ENCODE measurements around the gene IFT43. TPM values are rescaled to one million over a fixed set of nuclear protein-coding genes. Genes with fewer than 3 reads are reported as not detected.
A peak's percentile ranks its signal among the peaks of the same experiment; 100 is the strongest.

IFT43 gene
- total RNA-seq, 1 experiment from 2014 or later: 31.6 TPM

GRCh38 chr14:75976826-75977581 is 8.6 kb upstream of the IFT43 start:
- Histone ChIP-seq H3K9me2 (replicated peaks; ENCODE audit: insufficient read depth, low read length) (no peaks in the 10 kb centered on the region), H3K27me3 (ENCODE audit: low read length) (no peaks in the 10 kb centered on the region), H4K20me1 (ENCODE audit: insufficient read depth, low read depth, low read length) (peaks cover 3% of the 10 kb centered on the region; the same call in 1 of the 2 replicates), H3K36me3 (ENCODE audit: insufficient read depth, low read length) (no peaks in the 10 kb centered on the region), H3K27ac (ENCODE audit: low read length) (no peak overlapping the region), H3K9ac (ENCODE audit: low read length) (no peak overlapping the region), H3K79me2 (ENCODE audit: low read length) (no peaks in the 10 kb centered on the region), H3K4me1 (ENCODE audit: low read length) (peaks cover 36% of the 10 kb centered on the region), H3K4me3 (ENCODE audit: low read length) (no peak overlapping the region), H3K4me2 (ENCODE audit: low read depth, low read length, poor library complexity, severe bottlenecking) (peak overlapping the region; percentile 14), H3K9me3 (ENCODE audit: low read length) (no peaks in the 10 kb centered on the region), H2AFZ (ENCODE audit: low read length) (no peak overlapping the region)
- no peak for DNase-seq

GRCh38 chr14:75977582-75977943 is 8.0 kb upstream of the IFT43 start:
- no peak overlapping the region for H3K9ac ChIP-seq (ENCODE audit: low read length)
- no peaks in the 10 kb centered on the region for H3K9me3 ChIP-seq (ENCODE audit: low read length)
- no peak overlapping the region for H2AFZ ChIP-seq (ENCODE audit: low read length)
- no peak for DNase-seq
- H4K20me1 ChIP-seq (ENCODE audit: insufficient read depth, low read depth, low read length): peaks cover 3% of the 10 kb centered on the region; the same call in 1 of the 2 replicates
- no peaks in the 10 kb centered on the region for H3K79me2 ChIP-seq (ENCODE audit: low read length)
- H3K4me1 ChIP-seq (ENCODE audit: low read length): peaks cover 38% of the 10 kb centered on the region
- peak overlapping the region; percentile 61 for H3K4me2 ChIP-seq (ENCODE audit: low read depth, low read length, poor library complexity, severe bottlenecking)
- no peaks in the 10 kb centered on the region for H3K27me3 ChIP-seq (ENCODE audit: low read length)
- H3K4me3 ChIP-seq (ENCODE audit: low read length): peak overlapping the region; percentile 52; the same call in 1 of the 2 replicates
- H3K27ac ChIP-seq (ENCODE audit: low read length): no peak overlapping the region
- H3K36me3 ChIP-seq (ENCODE audit: insufficient read depth, low read length): no peaks in the 10 kb centered on the region
- H3K9me2 ChIP-seq (replicated peaks; ENCODE audit: insufficient read depth, low read length): no peaks in the 10 kb centered on the region

- Histone ChIP-seq H2AFZ (ENCODE audit: low read length) (peak overlapping the region; percentile 28; the same call in 1 of the 2 replicates), H3K9ac (ENCODE audit: low read length) (peak overlapping the region; percentile 23), H3K79me2 (ENCODE audit: low read length) (no peaks in the 10 kb centered on the region), H3K4me1 (ENCODE audit: low read length) (peaks cover 45% of the 10 kb centered on the region), H3K27ac (ENCODE audit: low read length) (no peak overlapping the region), H3K9me3 (ENCODE audit: low read length) (no peaks in the 10 kb centered on the region), H4K20me1 (ENCODE audit: insufficient read depth, low read depth, low read length) (peaks cover 3% of the 10 kb centered on the region; the same call in 1 of the 2 replicates), H3K27me3 (ENCODE audit: low read length) (0 out of 2 replicates have a peak, but pooled peaks cover 3% of the 10 kb centered on the region), H3K4me3 (ENCODE audit: low read length) (peak overlapping the region; percentile 52), H3K36me3 (ENCODE audit: insufficient read depth, low read length) (no peaks in the 10 kb centered on the region), H3K4me2 (ENCODE audit: low read depth, low read length, poor library complexity, severe bottlenecking) (peak overlapping the region; percentile 61), H3K9me2 (replicated peaks; ENCODE audit: insufficient read depth, low read length) (no peaks in the 10 kb centered on the region)
- peak; percentile 78 for DNase-seq
Observed at GRCh38 chr14:75978249-75978731, 7.3 kb upstream of the IFT43 start.

- Histone ChIP-seq H3K9ac (ENCODE audit: low read length) (no peak overlapping the region), H3K9me2 (replicated peaks; ENCODE audit: insufficient read depth, low read length) (no peaks in the 10 kb centered on the region), H3K27me3 (ENCODE audit: low read length) (0 out of 2 replicates have a peak, but pooled peaks cover 3% of the 10 kb centered on the region), H3K36me3 (ENCODE audit: insufficient read depth, low read length) (no peaks in the 10 kb centered on the region), H3K9me3 (ENCODE audit: low read length) (no peaks in the 10 kb centered on the region), H3K4me2 (ENCODE audit: low read depth, low read length, poor library complexity, severe bottlenecking) (no peak overlapping the region), H3K79me2 (ENCODE audit: low read length) (no peaks in the 10 kb centered on the region), H4K20me1 (ENCODE audit: insufficient read depth, low read depth, low read length) (peaks cover 3% of the 10 kb centered on the region; the same call in 1 of the 2 replicates), H3K4me3 (ENCODE audit: low read length) (no peak overlapping the region), H2AFZ (ENCODE audit: low read length) (no peak overlapping the region), H3K4me1 (ENCODE audit: low read length) (peaks cover 46% of the 10 kb centered on the region), H3K27ac (ENCODE audit: low read length) (no peak overlapping the region)
- peak; percentile 60 for DNase-seq
Observed at GRCh38 chr14:75979071-75979571, 6.4 kb upstream of the IFT43 start.

GRCh38 chr14:75979648-75980565 is 5.7 kb upstream of the IFT43 start:
- H2AFZ ChIP-seq (ENCODE audit: low read length): no peak overlapping the region
- no peak overlapping the region for H3K9ac ChIP-seq (ENCODE audit: low read length)
- H4K20me1 ChIP-seq (ENCODE audit: insufficient read depth, low read depth, low read length): peaks cover 3% of the 10 kb centered on the region; the same call in 1 of the 2 replicates
- no peak overlapping the region for H3K4me3 ChIP-seq (ENCODE audit: low read length)
- H3K4me1 ChIP-seq (ENCODE audit: low read length): peaks cover 46% of the 10 kb centered on the region
- 0 out of 2 replicates have a peak, but pooled peaks cover 3% of the 10 kb centered on the region for H3K27me3 ChIP-seq (ENCODE audit: low read length)
- H3K9me2 ChIP-seq (replicated peaks; ENCODE audit: insufficient read depth, low read length): no peaks in the 10 kb centered on the region
- DNase-seq: no peak
- H3K4me2 ChIP-seq (ENCODE audit: low read depth, low read length, poor library complexity, severe bottlenecking): no peak overlapping the region
- no peak overlapping the region for H3K27ac ChIP-seq (ENCODE audit: low read length)
- H3K79me2 ChIP-seq (ENCODE audit: low read length): no peaks in the 10 kb centered on the region
- H3K9me3 ChIP-seq (ENCODE audit: low read length): no peaks in the 10 kb centered on the region
- no peaks in the 10 kb centered on the region for H3K36me3 ChIP-seq (ENCODE audit: insufficient read depth, low read length)

GRCh38 chr14:75980856-75981255 is 4.7 kb upstream of the IFT43 start:
- no peak overlapping the region for H3K9ac ChIP-seq (ENCODE audit: low read length)
- H3K4me1 ChIP-seq (ENCODE audit: low read length): peaks cover 52% of the 10 kb centered on the region
- H3K4me2 ChIP-seq (ENCODE audit: low read depth, low read length, poor library complexity, severe bottlenecking): peak overlapping the region; percentile 100

GRCh38 chr14:75981426-75982265 is 3.9 kb upstream of the IFT43 start, which contains the start of gene TGFB3:
Gene TGFB3 (minus strand): TSS chr14:75981995. CDS start chr14:75980893, 1,102 bp downstream.
- Histone ChIP-seq H3K9me3 (ENCODE audit: low read length) (no peaks in the 10 kb centered on the region), H3K9ac (ENCODE audit: low read length) (peak within 1 kb of the TSS; percentile 82), H3K27me3 (ENCODE audit: low read length) (0 out of 2 replicates have a peak, but pooled peaks cover 3% of the 10 kb centered on the region), H2AFZ (ENCODE audit: low read length) (peak within 1 kb of the TSS; percentile 98), H3K4me1 (ENCODE audit: low read length) (peaks cover 54% of the 10 kb centered on the region), H3K4me2 (ENCODE audit: low read depth, low read length, poor library complexity, severe bottlenecking) (peak within 1 kb of the TSS; percentile 100), H3K36me3 (ENCODE audit: insufficient read depth, low read length) (no peaks in the 10 kb centered on the region), H3K79me2 (ENCODE audit: low read length) (peaks cover 5% of the 10 kb centered on the region; the same call in 1 of the 2 replicates), H4K20me1 (ENCODE audit: insufficient read depth, low read depth, low read length) (peaks cover 3% of the 10 kb centered on the region; the same call in 1 of the 2 replicates), H3K27ac (ENCODE audit: low read length) (no peak within 1 kb of the TSS), H3K9me2 (replicated peaks; ENCODE audit: insufficient read depth, low read length) (no peaks in the 10 kb centered on the region), H3K4me3 (ENCODE audit: low read length) (peak within 1 kb of the TSS; percentile 88)
- DNase-seq: peak; percentile 90

More at GRCh38 chr14:75980856-75981255, 4.7 kb upstream of the IFT43 start:
- Histone ChIP-seq H3K79me2 (ENCODE audit: low read length) (no peaks in the 10 kb centered on the region), H3K4me3 (ENCODE audit: low read length) (no peak overlapping the region), H3K9me2 (replicated peaks; ENCODE audit: insufficient read depth, low read length) (no peaks in the 10 kb centered on the region), H2AFZ (ENCODE audit: low read length) (no peak overlapping the region), H3K36me3 (ENCODE audit: insufficient read depth, low read length) (no peaks in the 10 kb centered on the region), H3K9me3 (ENCODE audit: low read length) (no peaks in the 10 kb centered on the region), H3K27me3 (ENCODE audit: low read length) (0 out of 2 replicates have a peak, but pooled peaks cover 3% of the 10 kb centered on the region), H4K20me1 (ENCODE audit: insufficient read depth, low read depth, low read length) (peaks cover 3% of the 10 kb centered on the region; the same call in 1 of the 2 replicates), H3K27ac (ENCODE audit: low read length) (no peak overlapping the region)
- DNase-seq: no peak

All from Karpas-422 (cell line).